GM12865 (cell line): Measurements from ENCODE around the gene SUGCT.
"Not testable (repeated sequence)": the region's sequence is repeated elsewhere in the genome, so short reads cannot be mapped to it uniquely, and the experiment has no call there.

Experiments
- DNase-seq: peaks from one replicate; pipeline ENCODE4 v3.0.0; 2010; ENCODE audit warnings: low read depth
- H3K4me3 ChIP-seq: 2 replicates; pipeline ENCODE4 v1.5.1; 2011; ENCODE audit warnings: mild to moderate bottlenecking, low read depth, low read length, control low read depth
- TF ChIP-seq, protein P1 (sequence below): IDR thresholded peaks from 2 replicates; pipeline ENCODE4 v1.5.1; 2011; ENCODE audit warnings: low read length, control low read depth, low read depth, inconsistent platforms; ENCODE audit not compliant: insufficient read depth; ENCODE audit errors: missing control alignments

Gene SUGCT

DNA sequence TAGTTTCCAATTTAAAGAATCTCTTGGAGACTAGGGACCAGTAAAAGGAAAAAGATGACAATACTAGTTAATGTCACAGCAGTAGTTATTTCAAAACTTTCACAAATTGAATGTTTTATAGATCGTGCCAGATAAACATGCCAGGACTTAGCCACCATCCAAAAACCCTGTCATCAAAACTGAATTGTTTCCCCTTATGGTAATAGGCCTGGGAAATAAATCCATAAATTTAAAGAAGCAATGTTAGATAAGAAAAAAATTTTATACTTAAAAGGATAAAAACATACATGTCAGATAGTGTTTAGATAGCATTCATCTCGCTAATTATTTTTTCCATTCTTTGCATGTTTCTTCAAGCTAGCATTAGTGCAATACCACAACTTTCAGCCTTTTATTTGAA lies 71.2 kb downstream of the SUGCT start:
- DNase-seq = no peak
- H3K4me3 ChIP-seq = no peak overlapping the region
- TF ChIP-seq, protein P1, sequence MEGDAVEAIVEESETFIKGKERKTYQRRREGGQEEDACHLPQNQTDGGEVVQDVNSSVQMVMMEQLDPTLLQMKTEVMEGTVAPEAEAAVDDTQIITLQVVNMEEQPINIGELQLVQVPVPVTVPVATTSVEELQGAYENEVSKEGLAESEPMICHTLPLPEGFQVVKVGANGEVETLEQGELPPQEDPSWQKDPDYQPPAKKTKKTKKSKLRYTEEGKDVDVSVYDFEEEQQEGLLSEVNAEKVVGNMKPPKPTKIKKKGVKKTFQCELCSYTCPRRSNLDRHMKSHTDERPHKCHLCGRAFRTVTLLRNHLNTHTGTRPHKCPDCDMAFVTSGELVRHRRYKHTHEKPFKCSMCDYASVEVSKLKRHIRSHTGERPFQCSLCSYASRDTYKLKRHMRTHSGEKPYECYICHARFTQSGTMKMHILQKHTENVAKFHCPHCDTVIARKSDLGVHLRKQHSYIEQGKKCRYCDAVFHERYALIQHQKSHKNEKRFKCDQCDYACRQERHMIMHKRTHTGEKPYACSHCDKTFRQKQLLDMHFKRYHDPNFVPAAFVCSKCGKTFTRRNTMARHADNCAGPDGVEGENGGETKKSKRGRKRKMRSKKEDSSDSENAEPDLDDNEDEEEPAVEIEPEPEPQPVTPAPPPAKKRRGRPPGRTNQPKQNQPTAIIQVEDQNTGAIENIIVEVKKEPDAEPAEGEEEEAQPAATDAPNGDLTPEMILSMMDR = no peak

GRCh38 chr7:40211276-40212003 lies 76.6 kb downstream of the SUGCT start:
- TF ChIP-seq, protein P1 = no peak
- no peak overlapping the region for H3K4me3 ChIP-seq
- DNase-seq = no peak

GRCh38 chr7:40213291-40213690 lies 78.5 kb downstream of the SUGCT start:
- no peak overlapping the region for H3K4me3 ChIP-seq
- no peak for DNase-seq
- TF ChIP-seq, protein P1 = no peak

DNA sequence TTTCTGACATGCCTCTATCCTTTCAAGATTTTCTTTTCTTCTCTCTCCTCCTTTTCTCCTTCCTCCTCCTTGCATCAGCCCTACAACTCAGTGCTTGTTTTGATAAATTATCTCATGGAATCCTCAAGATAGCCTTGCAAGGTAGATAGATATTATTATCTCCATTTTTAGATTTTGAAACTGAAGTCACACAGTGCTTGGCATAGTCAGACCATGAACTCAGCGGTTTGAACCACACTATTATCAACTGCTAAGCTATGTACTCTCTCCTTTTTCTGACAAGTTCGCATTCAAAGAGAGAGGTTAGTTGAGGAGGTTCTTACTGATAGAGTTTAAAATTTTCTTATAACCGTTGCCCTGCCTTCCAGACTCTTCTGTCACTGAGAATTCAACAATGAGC lies 79.1 kb downstream of the SUGCT start:
- H3K4me3 ChIP-seq = no peak overlapping the region
- TF ChIP-seq, protein P1 = no peak
- no peak for DNase-seq

DNA sequence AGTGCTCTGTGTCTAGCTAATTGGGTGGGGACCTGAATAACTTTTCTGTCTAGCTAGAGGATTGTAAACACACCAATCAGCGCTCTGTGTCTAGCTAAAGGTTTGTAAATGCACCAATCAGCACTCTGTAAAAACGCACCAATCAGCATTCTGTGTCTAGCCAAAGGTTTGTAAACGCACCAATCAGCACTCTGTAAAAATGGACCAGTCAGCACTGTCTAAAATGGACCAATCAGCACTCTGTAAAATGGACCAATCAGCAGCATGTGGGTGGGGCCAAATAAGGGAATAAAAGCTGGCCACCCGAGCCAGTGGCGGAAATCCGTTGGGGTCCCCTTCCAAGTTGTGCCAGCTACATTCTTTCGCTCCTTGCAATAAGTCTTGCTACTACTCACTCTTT lies 83.8 kb downstream of the SUGCT start:
- DNase-seq, H3K4me3 ChIP-seq: not testable (repeated sequence)

- H3K4me3 ChIP-seq = no peak overlapping the region
- TF ChIP-seq, protein P1 = no peak
- DNase-seq = no peak
Observed at GRCh38 chr7:40219917-40220316, 85.1 kb downstream of the SUGCT start.

DNA sequence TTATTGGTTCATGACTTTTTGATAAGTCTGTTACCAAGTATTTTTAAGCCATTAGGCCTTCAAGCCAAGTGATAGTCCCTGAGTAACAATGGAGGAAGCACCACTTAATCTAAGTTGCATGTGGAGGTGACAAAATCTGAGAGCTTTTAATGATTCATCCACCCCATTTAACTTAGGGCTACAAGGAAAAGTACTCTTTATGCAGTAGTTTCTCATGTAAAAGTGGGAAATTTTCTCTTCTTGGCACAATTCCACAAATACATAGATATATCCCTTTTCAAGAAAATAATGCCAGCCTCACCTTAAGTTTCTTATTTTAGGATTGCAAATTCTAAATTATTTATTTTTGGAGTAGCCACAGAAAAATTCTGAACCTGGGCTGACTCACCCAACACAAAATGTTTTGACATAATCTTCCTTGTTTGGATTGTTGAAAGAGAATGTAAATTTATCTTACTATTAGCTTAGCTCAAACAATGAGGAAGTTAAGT lies 85.7 kb downstream of the SUGCT start:
- no peak for DNase-seq
- TF ChIP-seq, protein P1 = no peak
- no peak overlapping the region for H3K4me3 ChIP-seq
